Skin epidermis (tissue), 12 donors: Measurements from ENCODE around the gene ANKRD63.

Experiments used
- H3K27ac ChIP-seq, 21 experiments: fragments of 200-600 bp; sonication (generic) in 11 of 21; one replicate each; pipeline ENCODE4 v1.5.0; 2020; ENCODE audit warnings: mild to moderate bottlenecking in 3 of 21, inconsistent platforms in 2 of 21, moderate library complexity in 2 of 21
- H3K4me3 ChIP-seq, 7 experiments: fragments of 200-600 bp; sonication (generic) in 2 of 7; one replicate each; pipeline ENCODE4 v1.5.0; 2020; ENCODE audit warnings: inconsistent platforms in 2 of 7, mild to moderate bottlenecking in 2 of 7, moderate library complexity in 1 of 7

The ANKRD63 gene

DNA sequence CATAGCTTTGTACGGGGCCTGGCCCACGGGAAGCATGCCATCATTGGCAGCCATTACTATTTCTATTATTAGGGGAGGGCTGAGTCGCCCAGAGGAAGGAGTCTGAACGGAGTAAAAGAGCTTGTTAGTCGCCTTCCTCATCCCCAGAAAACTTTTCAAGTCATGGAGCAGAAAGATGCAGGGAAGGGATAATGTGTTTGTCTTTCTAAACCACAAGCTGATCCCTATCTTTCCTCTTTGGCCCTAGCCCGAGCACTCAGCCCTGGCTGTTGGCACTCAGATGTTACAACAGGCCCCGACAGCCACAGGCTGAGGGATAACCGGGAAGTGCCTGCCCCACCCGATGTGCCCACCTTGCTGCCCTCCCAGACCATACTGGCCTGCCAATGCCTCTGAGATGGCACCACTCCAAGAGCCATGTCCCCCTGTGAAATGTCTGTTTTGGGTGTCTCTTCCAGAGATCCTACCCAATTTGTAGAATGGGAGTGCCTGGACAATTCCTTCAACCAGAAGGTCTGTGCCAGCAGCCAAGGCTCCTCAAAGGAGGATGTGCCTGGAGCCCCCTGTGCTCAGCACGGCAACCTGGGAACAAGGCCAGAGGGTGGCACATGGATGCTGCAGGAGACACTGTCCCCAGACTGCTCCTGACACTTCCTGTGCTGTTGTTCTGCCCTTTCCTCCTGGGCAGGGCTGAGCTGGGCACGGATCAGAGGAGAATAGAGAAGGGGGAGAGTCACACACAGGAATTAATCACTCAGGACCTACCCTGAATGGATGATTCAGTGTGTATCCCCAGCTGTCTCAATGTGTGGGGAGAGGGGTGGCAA is 33.2 kb downstream of the ANKRD63 start:
- Histone ChIP-seq H3K27ac (peak overlapping the region in 10 of 21 experiments; percentile 6 to 59 (median 27)), H3K4me3 (no peak overlapping the region)

GRCh38 chr15:40248006-40248783 is 34.7 kb downstream of the ANKRD63 start:
- H3K27ac ChIP-seq: no peak overlapping the region
- H3K4me3 ChIP-seq: no peak overlapping the region

- Histone ChIP-seq H3K27ac (no peak overlapping the region), H3K4me3 (no peak overlapping the region)
These were observed 35.4 kb downstream of the ANKRD63 start for GRCh38 chr15:40247406-40247971.

DNA sequence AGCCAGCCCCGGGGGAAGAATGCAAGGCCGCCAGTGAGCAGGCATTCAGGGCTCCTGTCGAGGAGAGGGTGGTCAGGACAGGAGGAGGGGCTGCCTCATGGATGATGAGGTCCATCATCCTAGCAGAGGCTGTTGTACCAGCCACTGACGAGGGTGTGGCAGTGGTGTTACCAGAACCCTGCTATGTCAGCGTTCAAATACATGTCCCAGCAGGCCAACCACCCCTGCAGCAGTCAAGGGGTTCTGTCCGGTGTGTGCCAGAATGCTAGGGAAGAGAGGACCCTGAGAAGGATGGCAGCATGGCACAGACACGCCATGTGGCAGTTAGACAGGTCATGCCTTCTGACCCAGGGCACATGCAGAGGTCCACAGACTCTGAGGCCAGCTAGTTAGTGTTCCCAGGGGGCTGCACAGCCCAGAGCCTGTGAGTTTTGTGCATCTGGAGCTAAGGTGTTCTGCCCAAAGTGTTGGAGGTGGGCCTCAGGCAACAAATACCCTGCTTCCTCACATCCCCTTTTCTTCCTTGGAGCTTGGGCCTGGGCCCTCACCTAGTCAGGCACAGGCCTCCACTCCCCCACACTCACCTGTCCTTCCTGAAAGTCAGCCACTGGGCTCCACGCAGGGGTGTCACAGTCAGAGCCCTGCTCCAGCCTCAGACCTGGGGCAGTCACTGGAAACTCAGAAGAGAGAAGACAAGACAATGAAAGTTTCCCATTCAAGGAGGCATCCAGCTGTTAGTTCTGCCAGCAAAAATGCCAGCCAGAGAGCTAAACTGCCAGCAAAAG is 36.2 kb downstream of the ANKRD63 start:
- H3K27ac ChIP-seq: peak overlapping the region in 1 of 21 experiments; percentile 29
- H3K4me3 ChIP-seq: no peak overlapping the region

GRCh38 chr15:40245666-40246450 is 37.0 kb downstream of the ANKRD63 start:
- H3K4me3 ChIP-seq: no peak overlapping the region
- peak overlapping the region in 3 of 21 experiments; percentile 18 to 50 (median 29) for H3K27ac ChIP-seq

DNA sequence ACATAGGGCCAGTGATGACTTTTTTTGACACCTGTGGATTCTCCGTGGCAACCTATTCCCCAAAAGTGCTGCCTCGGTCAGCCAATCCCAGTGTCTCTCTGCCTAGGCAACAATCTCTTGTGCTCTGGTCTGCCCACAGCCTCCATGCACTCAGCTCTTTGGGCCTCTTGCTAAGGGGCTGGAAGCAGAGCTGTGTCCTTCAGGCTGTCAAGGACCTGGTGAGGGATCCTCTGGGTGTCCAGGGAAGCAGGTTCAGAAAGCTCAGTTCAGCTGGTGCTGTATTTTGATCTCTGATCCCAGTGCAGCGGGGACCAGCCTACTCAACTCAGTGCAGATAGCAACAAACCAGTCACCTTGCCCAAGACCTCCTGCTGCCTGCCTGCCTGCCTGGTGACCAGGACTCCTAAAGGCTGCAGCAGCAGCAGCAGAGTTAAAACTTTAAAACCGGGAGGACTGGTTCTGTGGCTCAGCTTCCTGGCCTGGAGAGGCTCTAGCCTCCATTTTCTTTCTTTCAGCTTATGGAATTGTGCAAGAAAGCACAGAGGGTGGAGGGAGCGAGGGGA is 37.8 kb downstream of the ANKRD63 start:
- H3K27ac ChIP-seq: peak overlapping the region in 10 of 21 experiments; percentile 23 to 51 (median 35)
- no peak overlapping the region for H3K4me3 ChIP-seq

DNA sequence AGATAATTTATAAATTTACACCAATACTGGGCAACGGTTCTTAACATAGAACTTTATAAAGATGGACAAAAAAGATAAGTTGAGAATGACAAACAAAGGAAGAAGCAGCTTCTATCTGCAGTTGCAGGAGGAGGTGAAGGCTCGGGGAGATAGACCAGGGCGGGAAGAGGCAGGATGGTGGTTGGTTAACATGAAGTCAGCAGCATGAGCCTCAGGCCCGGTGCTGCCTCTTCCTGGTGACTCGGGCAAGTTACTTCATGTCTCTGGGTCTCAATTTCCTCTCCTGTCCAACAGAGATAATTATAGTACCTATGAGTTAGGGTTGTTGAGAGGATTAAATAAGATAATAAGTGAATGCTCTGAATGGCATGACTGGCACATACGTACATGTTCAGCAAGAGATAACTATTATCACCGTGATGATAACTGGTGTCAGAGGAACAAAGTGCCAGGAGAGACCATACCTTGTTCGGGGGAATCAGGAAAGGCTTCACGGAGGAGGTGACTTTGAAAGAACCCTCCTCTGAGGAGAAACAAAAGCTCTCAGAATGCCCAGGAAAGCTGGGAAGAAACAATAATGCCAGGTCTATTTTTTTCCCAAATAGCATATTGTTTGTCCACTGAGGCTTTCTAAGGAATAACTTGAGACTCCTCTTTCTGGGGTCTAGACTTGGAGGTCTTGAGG is 39.6 kb downstream of the ANKRD63 start:
- H3K4me3 ChIP-seq: no peak overlapping the region
- H3K27ac ChIP-seq: peak overlapping the region in 3 of 21 experiments; percentile 11 to 23 (median 14)

GRCh38 chr15:40242601-40243000 is 40.3 kb downstream of the ANKRD63 start:
- H3K27ac ChIP-seq: peak overlapping the region in 2 of 21 experiments; percentile 8 to 30
- no peak overlapping the region for H3K4me3 ChIP-seq

DNA sequence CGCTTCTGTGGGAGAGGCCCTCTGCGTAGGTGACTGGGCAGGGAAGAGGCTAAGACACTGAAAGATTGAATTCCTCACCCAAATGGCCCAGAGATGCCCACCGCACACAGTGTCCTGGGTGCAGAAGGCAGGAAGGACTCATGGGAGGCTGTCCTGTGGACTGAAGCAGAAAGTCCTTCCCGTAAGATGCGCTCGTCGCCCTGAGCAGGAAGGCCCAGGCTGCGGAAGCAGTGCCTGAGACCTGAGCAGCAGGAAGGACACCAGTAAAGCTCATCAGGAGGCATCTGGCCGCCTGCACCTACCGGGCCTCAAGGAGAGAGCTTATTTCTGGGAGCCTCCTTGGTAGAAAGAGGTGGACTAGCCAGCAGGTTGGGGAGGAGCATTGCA is 40.7 kb downstream of the ANKRD63 start:
- peak overlapping the region in 4 of 21 experiments; percentile 8 to 76 (median 22) for H3K27ac ChIP-seq
- H3K4me3 ChIP-seq: no peak overlapping the region

- H3K27ac ChIP-seq: peak overlapping the region in 9 of 21 experiments; percentile 70 to 88 (median 81)
- peak overlapping the region in 5 of 7 experiments; percentile 12 to 44 (median 28) for H3K4me3 ChIP-seq
These were observed 41.3 kb downstream of the ANKRD63 start for GRCh38 chr15:40241269-40242212.

DNA sequence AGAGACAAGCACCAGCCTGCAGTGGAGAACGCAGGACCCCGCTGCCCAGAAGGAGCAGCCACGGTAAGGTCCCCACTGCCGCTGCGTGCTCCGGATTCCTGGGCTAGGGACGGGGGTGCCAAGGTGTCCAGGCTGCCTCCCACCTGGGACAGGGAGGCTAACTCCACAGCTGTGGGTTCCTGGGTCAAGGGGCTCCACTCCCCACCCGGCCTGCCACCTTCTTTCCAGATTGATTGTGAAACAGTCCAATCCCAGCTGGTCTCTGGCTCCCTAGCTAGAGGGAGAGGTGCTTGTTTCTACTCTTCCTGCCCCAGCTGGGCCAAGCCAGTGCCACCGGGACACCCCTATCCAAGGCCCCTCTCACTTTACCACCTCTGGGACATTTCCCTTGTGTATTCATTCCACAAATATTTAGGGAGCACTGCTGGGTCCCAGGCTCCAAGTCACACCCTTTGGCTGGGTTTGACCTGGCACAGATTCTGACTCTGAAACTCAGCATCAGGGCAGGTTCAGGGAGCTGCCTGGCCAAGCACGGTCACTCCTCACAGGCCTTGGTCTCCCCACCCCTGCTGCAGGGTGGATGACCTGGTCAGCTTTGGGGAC is 42.1 kb downstream of the ANKRD63 start:
- peak overlapping the region in 19 of 21 experiments; percentile 37 to 88 (median 76) for H3K27ac ChIP-seq
- H3K4me3 ChIP-seq: peak overlapping the region; percentile 8 to 44 (median 28)

DNA sequence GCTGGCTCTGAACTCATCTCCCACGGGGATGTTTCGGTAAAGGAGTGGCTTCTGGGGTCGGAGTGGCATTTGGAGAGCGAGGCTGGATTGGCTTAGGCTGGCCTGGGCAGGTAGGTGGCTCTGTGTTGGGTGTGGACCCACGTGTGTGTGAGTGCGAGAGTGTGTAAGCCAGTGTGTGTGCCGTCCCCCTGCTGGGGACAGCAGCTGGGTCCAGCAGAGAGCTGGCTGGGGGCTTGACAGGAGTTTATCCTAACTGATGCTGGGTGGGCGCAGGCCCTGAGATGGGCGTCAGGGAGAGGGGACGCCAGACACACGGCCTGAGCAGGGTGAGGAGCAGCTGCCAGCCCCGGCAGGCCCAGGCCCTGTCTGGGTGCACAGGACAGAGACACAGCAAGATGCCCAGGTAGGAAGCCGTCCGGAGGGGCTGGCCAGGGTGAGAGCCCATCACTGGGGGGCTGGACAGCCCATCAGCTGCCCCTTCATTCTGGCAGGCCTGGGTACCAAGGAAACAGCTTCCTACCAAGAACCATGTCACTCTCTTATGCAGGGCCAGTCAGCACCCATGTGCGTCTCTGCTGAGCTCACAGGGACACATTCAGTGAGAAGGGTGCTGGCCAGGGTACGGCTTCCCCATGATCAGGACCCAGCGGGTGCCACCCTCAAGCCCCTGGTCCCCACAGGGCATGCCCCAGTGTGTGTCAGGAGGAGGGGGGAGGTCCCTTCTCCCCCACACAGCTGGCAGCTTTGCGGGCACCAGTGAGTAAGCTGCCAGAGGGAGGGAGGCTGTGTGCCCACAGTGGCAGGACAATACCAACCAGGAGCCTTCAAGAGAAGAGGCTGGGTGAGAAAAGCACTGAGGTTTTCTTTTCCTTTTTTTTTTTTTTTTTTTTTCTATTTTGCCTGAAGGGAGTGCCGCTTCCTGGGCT is 42.9 kb downstream of the ANKRD63 start:
- Histone ChIP-seq H3K4me3 (peak overlapping the region; percentile 7 to 44 (median 28)), H3K27ac (peak overlapping the region; percentile 20 to 88 (median 75))

- Histone ChIP-seq H3K27ac (peak overlapping the region in 20 of 21 experiments; percentile 20 to 88 (median 76)), H3K4me3 (peak overlapping the region; percentile 8 to 44 (median 28))
These were observed 43.5 kb downstream of the ANKRD63 start for GRCh38 chr15:40239404-40239692.

DNA sequence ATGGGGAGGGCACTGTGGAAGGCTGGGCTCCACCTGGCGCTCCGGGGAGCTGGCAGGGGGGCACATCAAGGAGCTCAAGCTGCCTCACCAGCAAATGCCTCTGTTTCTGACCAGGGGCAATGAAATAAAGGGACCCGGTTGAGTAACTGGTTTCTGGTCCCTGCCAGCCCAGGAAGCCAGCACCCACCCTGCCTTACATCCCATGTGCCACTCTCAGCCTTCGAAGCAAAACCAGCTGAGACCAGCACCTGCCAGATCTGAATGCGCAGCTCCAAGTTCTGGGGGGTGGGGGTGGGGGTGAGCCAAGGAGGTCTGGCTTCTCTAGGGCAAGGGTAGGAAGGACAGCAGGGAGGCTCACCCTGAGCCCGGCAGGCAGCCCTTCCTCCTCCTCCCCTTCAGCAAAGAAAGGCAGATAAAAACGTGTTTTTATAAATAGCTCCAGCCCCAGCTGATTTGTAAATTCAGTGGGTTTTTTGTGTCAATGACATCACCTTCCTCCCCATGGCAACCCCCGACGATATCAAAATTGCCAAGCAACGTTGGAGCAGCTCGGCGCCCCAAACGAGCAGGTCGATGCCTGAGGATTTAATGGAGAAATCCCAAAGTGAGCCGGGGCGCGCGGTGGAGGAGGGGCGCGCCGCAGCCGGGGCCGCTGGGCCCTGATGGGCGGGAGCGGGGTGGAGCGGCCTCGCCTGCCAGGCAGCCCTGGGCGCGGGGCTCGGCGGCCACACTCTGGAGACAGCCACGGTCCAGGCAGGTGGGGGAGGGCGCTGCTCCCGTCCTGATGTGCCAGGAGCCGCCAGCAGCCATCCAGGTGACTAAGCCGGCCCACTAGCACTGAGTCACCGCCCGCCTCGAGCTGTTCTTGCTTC is 44.1 kb downstream of the ANKRD63 start, which contains the start of gene PAK6:
PAK6 (plus strand) TSS at position 532 of the 872 bp plus-strand sequence. CDS start 25,723 bp downstream, outside the sequence.
- peak within 1 kb of the TSS; percentile 20 to 88 (median 75) for H3K27ac ChIP-seq
- peak within 1 kb of the TSS; percentile 8 to 44 (median 28) for H3K4me3 ChIP-seq
